Endodermal cell (in vitro differentiated cells): ENCODE data around the gene C3. TPM values are rescaled to one million over a fixed set of nuclear protein-coding genes. Genes with fewer than 3 reads are reported as not detected.

Experiments used
- DNase-seq: peaks from one replicate; pipeline ENCODE4 v3.0.0-alpha.2; 2017
- H3K27ac ChIP-seq: 2 replicates; pipeline ENCODE4 v1.5.1; 2013; ENCODE audit warnings: mild to moderate bottlenecking, low read depth, low read length, moderate library complexity
- H3K27me3 ChIP-seq: 2 replicates; pipeline ENCODE4 v1.6.1; 2013; ENCODE audit warnings: mild to moderate bottlenecking, low read length, moderate library complexity; ENCODE audit not compliant: insufficient read depth, control insufficient read depth, poor library complexity, severe bottlenecking
- H3K36me3 ChIP-seq: 2 replicates; pipeline ENCODE4 v1.7.0; 2013; ENCODE audit warnings: mild to moderate bottlenecking, low read length, moderate library complexity; ENCODE audit not compliant: control insufficient read depth, insufficient read depth
- H3K4me1 ChIP-seq: one replicate; pipeline ENCODE4 v1.7.0; 2013; ENCODE audit warnings: low read length; ENCODE audit not compliant: control insufficient read depth, insufficient read depth
- H3K4me3 ChIP-seq: 2 replicates; pipeline ENCODE4 v1.5.1; 2013; ENCODE audit warnings: mild to moderate bottlenecking, low read length, moderate library complexity
- H3K9ac ChIP-seq: 2 replicates; pipeline ENCODE4 v1.6.1; 2013; ENCODE audit warnings: mild to moderate bottlenecking, low read length, moderate library complexity; ENCODE audit not compliant: poor library complexity, severe bottlenecking; ENCODE audit errors: extremely low read depth
- H3K9me3 ChIP-seq: 2 replicates; pipeline ENCODE4 v1.6.1; 2013; ENCODE audit warnings: mild to moderate bottlenecking, low read length, moderate library complexity; ENCODE audit not compliant: control insufficient read depth
- H3K27ac Mint-ChIP-seq: 2 replicates; pipeline ENCODE4 v1.8.0; 2020; ENCODE audit warnings: mixed read lengths
- H3K27me3 Mint-ChIP-seq: 2 replicates; pipeline ENCODE4 v1.8.0; 2021; ENCODE audit warnings: mild to moderate bottlenecking, mixed read lengths; ENCODE audit not compliant: insufficient read depth
- H3K36me3 Mint-ChIP-seq: 2 replicates; pipeline ENCODE4 v1.8.0; 2020; ENCODE audit warnings: low read depth, mixed read lengths
- H3K4me1 Mint-ChIP-seq: 2 replicates; pipeline ENCODE4 v1.8.0; 2020; ENCODE audit warnings: mixed read lengths
- H3K4me3 Mint-ChIP-seq: 2 replicates; pipeline ENCODE4 v1.8.0; 2020; ENCODE audit warnings: mild to moderate bottlenecking, moderate library complexity, mixed read lengths
- H3K9me3 Mint-ChIP-seq: 2 replicates; pipeline ENCODE4 v1.8.0; 2020; ENCODE audit warnings: mild to moderate bottlenecking, mixed read lengths
- CTCF ChIP-seq: fragments of 200-600 bp; sonication (generic); conservative IDR thresholded peaks from 2 replicates; pipeline ENCODE4 v1.5.0; 2021; ENCODE audit warnings: antibody characterized with exemption, mild to moderate bottlenecking
- WGBS, 2 experiments: methylation state at CpG; one replicate each; pipeline versions ENCODE4 v1.1.5 to v1.1.7; 2013; ENCODE audit warnings: missing lambda C conversion rate in 2 of 2, mixed read lengths in 1 of 2; ENCODE audit not compliant: insufficient coverage in 1 of 2, insufficient read length in 1 of 2; 5-methylcytosine and 5-hydroxymethylcytosine counted together
- total RNA-seq, 2 donors: library from RNA; stranded (reverse); fragmentation: NEBNext Ultra II Directional in 1 of 2; extraction: Animal tissue kit (Norgen Biotek cat#: 25700) in 1 of 2; gene quantifications; 2 replicates in 1 of 2; 3 replicates in 1 of 2; pipeline ENCODE4 v1.2.1, GENCODE V29; 2021

Gene C3
- total RNA-seq, 2 donors from 2014 or later, result 13.7 to 23.5 TPM

GRCh38 chr19:6721773-6722172 is 1.3 kb upstream of the C3 start:
- Mint-ChIP-seq H3K27ac (no peak overlapping the region), H3K36me3 (no peaks in the 10 kb centered on the region)

GRCh38 chr19:6721138-6721474 is 656 bp upstream of the C3 start:
- Mint-ChIP-seq H3K9me3 (peaks cover 10% of the 10 kb centered on the region), H3K27me3 (peaks cover 4% of the 10 kb centered on the region), H3K4me3 (no peak overlapping the region), H3K36me3 (no peaks in the 10 kb centered on the region), H3K27ac (no peak overlapping the region), H3K4me1 (peaks cover 10% of the 10 kb centered on the region)
- Histone ChIP-seq H3K9me3 (peaks cover 5% of the 10 kb centered on the region), H3K27ac (no peak overlapping the region), H3K27me3 (no peaks in the 10 kb centered on the region), H3K9ac (no peak overlapping the region), H3K4me3 (no peak overlapping the region), H3K36me3 (no peaks in the 10 kb centered on the region), H3K4me1 (no peaks in the 10 kb centered on the region)
- DNase-seq, result no peak
- no peak for TF ChIP-seq CTCF

More at GRCh38 chr19:6721773-6722172, 1.3 kb upstream of the C3 start:
- Histone ChIP-seq H3K36me3 (no peaks in the 10 kb centered on the region), H3K9me3 (peaks cover 5% of the 10 kb centered on the region), H3K4me1 (no peaks in the 10 kb centered on the region), H3K4me3 (no peak overlapping the region), H3K9ac (no peak overlapping the region), H3K27ac (no peak overlapping the region), H3K27me3 (no peaks in the 10 kb centered on the region)
- peaks cover 10% of the 10 kb centered on the region for H3K4me1 Mint-ChIP-seq
- peaks cover 4% of the 10 kb centered on the region for H3K27me3 Mint-ChIP-seq
- DNase-seq, result no peak
- no peak for TF ChIP-seq CTCF
- 80 to 96% methylated on average over 1 to 5 of the region's 5 CpGs for WGBS, 2 experiments
- H3K9me3 Mint-ChIP-seq, result peaks cover 10% of the 10 kb centered on the region
- H3K4me3 Mint-ChIP-seq, result no peak overlapping the region

- no peaks in the 10 kb centered on the region for H3K27me3 ChIP-seq
- H3K9me3 Mint-ChIP-seq, result peaks cover 10% of the 10 kb centered on the region
- no peak for DNase-seq
- H3K27me3 Mint-ChIP-seq, result peaks cover 5% of the 10 kb centered on the region
- no peak overlapping the region for H3K27ac Mint-ChIP-seq
- no peak for TF ChIP-seq CTCF
- no peak overlapping the region for H3K4me3 Mint-ChIP-seq
- peaks cover 5% of the 10 kb centered on the region for H3K9me3 ChIP-seq
- H3K9ac ChIP-seq, result no peak overlapping the region
- H3K36me3 ChIP-seq, result no peaks in the 10 kb centered on the region
- H3K4me3 ChIP-seq, result no peak overlapping the region
- no peak overlapping the region for H3K27ac ChIP-seq
- no peaks in the 10 kb centered on the region for H3K4me1 ChIP-seq
- WGBS, 2 experiments, result 90 to 100% methylated on average over 3 of the region's 3 CpGs
- H3K36me3 Mint-ChIP-seq, result no peaks in the 10 kb centered on the region
- peaks cover 7% of the 10 kb centered on the region for H3K4me1 Mint-ChIP-seq
These were observed 470 bp downstream of the C3 start for GRCh38 chr19:6719992-6720368.
